GM20000 (cell line): ENCODE data around the gene PMVK.

ENCODE experiments used
- DNase-seq: peaks from one replicate; pipeline ENCODE4 v3.0.0; 2012; ENCODE audit warnings: low spot score
- TF ChIP-seq, protein P1 (sequence below): IDR thresholded peaks from 2 replicates; pipeline ENCODE4 v1.5.1; 2012; ENCODE audit warnings: mild to moderate bottlenecking, control low read depth; ENCODE audit errors: extremely low read depth, missing control alignments

PMVK gene

DNA sequence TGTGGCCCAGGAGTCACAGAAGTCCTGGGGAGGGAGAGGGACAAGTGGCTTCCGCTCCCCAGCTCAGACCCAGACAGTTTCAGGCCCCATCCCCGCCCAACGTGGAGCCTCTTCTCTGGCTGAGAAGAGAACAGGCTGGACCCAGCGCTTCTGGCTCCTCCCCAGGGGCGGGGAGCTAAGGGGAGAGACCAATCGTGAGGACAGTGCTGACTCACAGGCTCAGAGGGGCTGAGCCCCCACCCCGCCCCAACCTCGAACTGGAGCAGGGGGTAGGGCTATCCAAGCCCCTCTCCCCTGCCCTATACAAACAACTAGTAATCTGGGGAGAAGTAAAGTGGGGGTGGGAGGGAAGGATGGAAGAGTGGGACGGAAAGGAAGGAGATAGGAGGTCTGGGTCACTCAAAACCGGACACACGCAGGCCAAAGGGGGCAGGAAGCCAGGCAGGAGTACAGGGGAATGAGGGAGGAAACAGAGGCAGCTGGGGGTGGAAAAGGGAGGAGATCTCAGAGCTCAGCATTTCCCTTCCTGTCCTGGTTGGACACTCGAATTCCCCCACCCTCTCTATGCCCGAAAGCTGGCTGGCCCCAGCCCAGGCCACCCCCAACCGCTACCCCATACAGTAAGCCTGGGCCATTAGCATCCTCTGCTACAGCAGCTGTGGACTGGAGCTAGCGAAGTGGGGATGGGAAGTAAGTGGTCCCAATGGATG, 34.3 kb upstream of the PMVK start, which contains the start of gene SHC1:
Gene SHC1 (minus strand): TSS at position 117 of the 710 bp plus-strand sequence. CDS start 221 bp downstream, outside the sequence.
- peak; percentile 77 for DNase-seq
- TF ChIP-seq, protein P1, sequence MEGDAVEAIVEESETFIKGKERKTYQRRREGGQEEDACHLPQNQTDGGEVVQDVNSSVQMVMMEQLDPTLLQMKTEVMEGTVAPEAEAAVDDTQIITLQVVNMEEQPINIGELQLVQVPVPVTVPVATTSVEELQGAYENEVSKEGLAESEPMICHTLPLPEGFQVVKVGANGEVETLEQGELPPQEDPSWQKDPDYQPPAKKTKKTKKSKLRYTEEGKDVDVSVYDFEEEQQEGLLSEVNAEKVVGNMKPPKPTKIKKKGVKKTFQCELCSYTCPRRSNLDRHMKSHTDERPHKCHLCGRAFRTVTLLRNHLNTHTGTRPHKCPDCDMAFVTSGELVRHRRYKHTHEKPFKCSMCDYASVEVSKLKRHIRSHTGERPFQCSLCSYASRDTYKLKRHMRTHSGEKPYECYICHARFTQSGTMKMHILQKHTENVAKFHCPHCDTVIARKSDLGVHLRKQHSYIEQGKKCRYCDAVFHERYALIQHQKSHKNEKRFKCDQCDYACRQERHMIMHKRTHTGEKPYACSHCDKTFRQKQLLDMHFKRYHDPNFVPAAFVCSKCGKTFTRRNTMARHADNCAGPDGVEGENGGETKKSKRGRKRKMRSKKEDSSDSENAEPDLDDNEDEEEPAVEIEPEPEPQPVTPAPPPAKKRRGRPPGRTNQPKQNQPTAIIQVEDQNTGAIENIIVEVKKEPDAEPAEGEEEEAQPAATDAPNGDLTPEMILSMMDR, result no peak

DNA sequence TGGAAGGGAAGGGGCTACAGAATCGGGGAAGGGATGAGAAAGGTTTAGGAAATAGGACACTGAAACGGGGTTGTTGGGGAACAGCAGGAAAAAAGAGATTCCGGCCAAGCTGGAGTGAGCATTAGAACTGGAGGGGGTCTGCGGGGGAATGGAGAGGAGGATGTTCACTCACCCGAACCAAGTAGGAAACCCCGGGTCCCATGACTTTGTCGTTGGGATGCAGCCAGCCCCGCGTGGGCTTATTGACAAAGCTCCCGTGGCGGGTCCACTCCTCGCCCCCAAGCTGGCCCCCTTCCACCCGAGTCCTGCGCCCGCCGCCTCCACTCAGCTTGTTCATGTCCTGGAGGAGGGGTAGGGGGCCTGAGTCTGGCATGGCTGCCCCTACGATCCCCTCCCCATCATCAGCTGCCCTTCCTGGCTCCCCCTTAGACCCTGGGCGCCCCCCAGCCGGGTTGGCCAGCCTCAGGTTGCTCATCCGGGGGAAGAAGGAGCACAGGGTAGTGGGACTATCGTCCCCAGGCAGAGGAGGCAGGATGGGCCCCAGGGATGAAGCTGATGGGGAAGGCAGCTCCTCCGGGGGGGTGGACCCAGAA, 33.4 kb upstream of the PMVK start:
- no peak for DNase-seq
- TF ChIP-seq, protein P1, result no peak

DNA sequence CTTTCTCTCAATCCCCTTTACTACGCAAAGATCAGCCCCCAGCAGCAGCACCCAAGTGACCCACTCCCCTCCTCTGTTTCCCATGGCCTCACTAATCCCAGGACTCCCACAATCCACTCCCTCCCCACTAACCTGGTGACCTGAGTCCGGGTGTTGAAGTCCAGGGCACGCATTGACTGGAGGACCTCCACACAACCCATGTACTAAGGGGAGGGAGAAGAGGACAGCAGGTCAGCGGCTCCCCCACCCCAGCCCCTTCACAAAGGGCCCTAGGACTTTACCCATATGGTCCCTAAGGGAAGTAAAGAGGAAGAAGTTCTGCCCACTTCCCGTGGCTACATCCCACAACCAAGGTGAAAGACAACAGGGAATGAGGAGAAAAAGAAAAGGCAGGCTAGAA, 32.7 kb upstream of the PMVK start:
- TF ChIP-seq, protein P1, result no peak

DNA sequence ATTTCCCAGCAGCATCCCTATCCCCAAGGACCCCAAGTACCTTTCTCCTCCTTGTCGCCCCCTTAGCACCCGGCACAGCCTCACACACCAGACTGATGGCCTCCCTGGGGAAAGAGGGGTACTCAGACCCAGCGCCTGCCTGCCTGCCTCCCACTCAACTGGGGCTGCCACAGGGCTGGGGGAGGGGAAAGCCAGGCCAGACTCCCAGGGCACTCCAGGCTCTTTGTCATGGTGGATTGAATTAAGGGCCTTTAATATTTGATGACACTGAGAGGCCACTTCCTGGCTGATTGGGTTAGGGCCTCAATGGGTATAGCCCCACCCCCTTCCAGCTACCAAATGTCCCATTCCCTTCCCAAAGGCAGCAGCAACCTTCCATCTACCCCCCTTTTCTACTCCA, 32.2 kb upstream of the PMVK start:
- no peak for DNase-seq
- TF ChIP-seq, protein P1, result no peak

More for the DNA sequence above, 32.7 kb upstream of the PMVK start:
- no peak for DNase-seq

DNA sequence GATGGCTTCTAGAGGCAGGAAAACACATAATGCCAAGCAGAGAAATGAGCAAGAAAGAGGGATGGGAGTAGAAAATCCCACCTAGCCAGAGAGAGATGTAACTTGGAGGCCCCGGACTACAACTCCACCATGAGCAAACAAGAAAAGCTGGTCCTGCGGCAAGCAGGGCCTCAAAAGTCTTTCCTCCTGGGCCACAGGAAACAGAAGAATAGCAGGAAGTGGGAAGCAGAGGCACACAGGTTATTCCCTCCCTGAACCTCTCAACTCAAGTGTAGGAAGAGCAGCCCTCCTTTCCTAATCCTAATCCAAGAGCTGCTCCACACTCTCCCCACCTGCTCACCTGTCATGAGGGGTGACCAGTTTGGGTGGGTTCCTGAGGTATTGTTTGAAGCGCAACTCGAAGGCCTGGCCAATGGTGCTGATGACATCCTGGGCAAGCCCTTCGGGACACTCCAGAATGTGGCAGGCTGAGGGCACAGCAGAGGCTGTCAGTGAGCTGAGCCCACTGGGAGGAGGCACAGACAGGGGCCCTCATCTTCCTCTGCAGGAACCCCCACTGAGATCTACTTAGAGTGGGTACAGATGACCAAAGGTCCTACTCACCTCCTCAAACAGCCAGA, 30.9 kb upstream of the PMVK start:
- DNase-seq, result no peak
- TF ChIP-seq, protein P1, result no peak

DNA sequence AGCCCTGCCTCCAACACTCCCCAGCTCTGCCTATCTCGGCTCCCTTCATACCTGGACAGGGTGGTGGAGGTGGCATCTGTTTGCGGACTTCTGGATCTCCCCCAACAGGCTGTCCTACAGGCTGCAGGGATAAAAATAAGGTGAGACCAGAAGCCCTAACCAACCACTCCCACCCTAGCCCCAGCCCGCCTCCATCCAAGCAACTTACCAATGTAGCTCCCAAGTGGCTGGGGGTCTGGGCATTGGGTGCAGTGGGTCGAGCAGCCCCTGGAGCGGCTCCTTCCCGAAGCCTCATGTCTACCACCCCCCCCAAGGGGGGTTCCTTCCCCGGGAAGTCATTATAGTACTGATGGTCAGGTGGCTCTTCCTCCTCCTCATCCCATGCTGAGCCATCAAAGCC, 29.6 kb upstream of the PMVK start:
- DNase-seq, result no peak
- TF ChIP-seq, protein P1, result no peak

DNA sequence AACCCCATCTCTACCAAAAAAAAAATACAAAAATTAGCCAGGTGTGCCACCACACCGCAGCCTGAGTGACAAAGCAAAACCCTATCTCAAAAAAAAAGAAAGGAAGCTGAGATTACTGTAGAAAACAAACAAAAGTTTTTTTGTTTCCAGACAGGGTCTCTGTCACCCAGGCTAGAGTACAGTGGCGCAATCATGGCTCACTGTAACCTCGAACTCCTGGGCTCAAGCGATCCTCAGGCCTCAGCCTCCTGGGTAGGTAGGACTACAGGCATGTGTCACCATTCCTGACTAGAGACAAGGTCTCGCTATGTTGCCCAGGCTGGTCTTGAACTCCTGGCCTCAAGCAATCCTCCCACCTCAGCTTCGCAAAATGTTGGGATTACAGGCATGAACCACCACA, 27.8 kb upstream of the PMVK start:
- TF ChIP-seq, protein P1, result no peak
- no peak for DNase-seq
